Kidney (tissue), 14 donors: ENCODE results near the gene PPP5C. TPM values are rescaled to one million over a fixed set of nuclear protein-coding genes. Genes with fewer than 3 reads are reported as not detected.
A peak's percentile ranks its signal among the peaks of the same experiment; 100 is the strongest.

ENCODE experiments used
- DNase-seq, 5 donors: peaks; one replicate each; pipeline ENCODE4 v3.0.0-alpha.2; 2013 to 2020
- FAIRE-seq: peaks from 2 replicates; lab custom pipeline; 2012; peaks lifted over from hg19 to GRCh38; lab: Jason Lieb, UNC
- H3K27ac ChIP-seq, 2 donors: one replicate each; pipeline ENCODE4 v1.7.0; 2013; ENCODE audit warnings: low read depth in 2 of 2, low read length in 2 of 2, inconsistent platforms in 1 of 2
- H3K27me3 ChIP-seq: one replicate; pipeline ENCODE4 v1.7.1; 2013; ENCODE audit warnings: low read length, inconsistent platforms; ENCODE audit not compliant: control insufficient read depth, insufficient read depth
- H3K36me3 ChIP-seq, 3 donors: one replicate each; pipeline versions ENCODE4 v1.7.0 to v1.7.1; 2013; ENCODE audit warnings: low read length in 3 of 3, control low read depth in 1 of 3, inconsistent platforms in 1 of 3; ENCODE audit not compliant: insufficient read depth in 3 of 3, control insufficient read depth in 2 of 3
- H3K4me1 ChIP-seq, 3 donors: one replicate each; pipeline versions ENCODE4 v1.7.0 to v1.7.1; 2013; ENCODE audit warnings: low read length in 3 of 3, inconsistent platforms in 1 of 3, low read depth in 1 of 3; ENCODE audit not compliant: control insufficient read depth in 2 of 3, insufficient read depth in 2 of 3
- H3K4me3 ChIP-seq, 3 donors: one replicate each; pipeline versions ENCODE4 v1.7.0 to v1.8.1; 2013; ENCODE audit warnings: low read length in 3 of 3, control low read depth in 1 of 3, inconsistent platforms in 1 of 3
- H3K9ac ChIP-seq, 3 donors: one replicate each; pipeline versions ENCODE4 v1.7.0 to v1.7.1; 2013; ENCODE audit warnings: low read length in 3 of 3, control low read depth in 1 of 3, inconsistent platforms in 1 of 3
- H3K9me3 ChIP-seq, 3 donors: one replicate each; pipeline versions ENCODE4 v1.7.0 to v1.7.1; 2013; ENCODE audit warnings: low read length in 3 of 3, control low read depth in 1 of 3, inconsistent platforms in 1 of 3; ENCODE audit not compliant: control insufficient read depth in 2 of 3, insufficient read depth in 1 of 3
- CTCF ChIP-seq: IDR thresholded peaks from 3 replicates; pipeline ENCODE4 v1.5.1; 2012; ENCODE audit warnings: mild to moderate bottlenecking, moderate library complexity, borderline replicate concordance; ENCODE audit not compliant: insufficient read depth; ENCODE audit errors: extremely low read depth
- intact Hi-C: fragments of 100-400 bp; cut with DNase I; formaldehyde crosslinking; loops from one replicate; pipeline ENCODE4 v1.11.1; 2022
- polyA plus RNA-seq: library from polyadenylated mRNA; stranded (reverse); fragments of 350-450 nt; fragmentation: Illumina TruSeq; extraction: RNeasy Lipid Tissue Mini Kit (QIAGEN cat#74804); gene quantifications from one replicate; pipeline ENCODE4 v1.2.3, GENCODE V29; 2014; ENCODE audit warnings: low read depth, low replicate concordance; ENCODE audit not compliant: insufficient read depth
- total RNA-seq: library from RNA; stranded (reverse); fragmentation: NEBNext Ultra II Directional; extraction: Animal tissue kit (Norgen Biotek cat#: 25700); gene quantifications from one replicate; pipeline ENCODE4 v1.2.1, GENCODE V29; 2021
- donor health status: control.
- donor health status: control.
- donor health status: control.
- donor health status: control.
- donor health status: control.
- donor health status: DM: yes; HTN: yes; CAD: no.
- donor health status: Normal renal cell carcinoma (clear cell type).

The PPP5C gene
- total and polyA plus RNA-seq, 2 donors from 2014 or later, result 54.3 to 63.7 TPM

GRCh38 chr19:46368116-46368515, 21.2 kb downstream of the PPP5C start:
- no peak overlapping the region for H3K9ac ChIP-seq
- DNase-seq, result no peak
- no peaks in the 10 kb centered on the region for H3K27me3 ChIP-seq
- FAIRE-seq, result no peak
- no peak overlapping the region for H3K27ac ChIP-seq
- H3K9me3 ChIP-seq, result no peaks in the 10 kb centered on the region
- peaks cover 0 to 10% (median 5%) of the 10 kb centered on the region in 3 donors for H3K4me1 ChIP-seq
- no peak for TF ChIP-seq CTCF
- intact Hi-C loops, result no loop called here
- H3K4me3 ChIP-seq, result no peak overlapping the region
- H3K36me3 ChIP-seq, result peaks cover 0 to 17% (median 9%) of the 10 kb centered on the region in 3 donors

- Histone ChIP-seq H3K27me3 (no peaks in the 10 kb centered on the region), H3K36me3 (peaks cover 0 to 7% (median 4%) of the 10 kb centered on the region in 3 donors), H3K4me1 (peaks cover 0 to 24% (median 5%) of the 10 kb centered on the region in 3 donors), H3K9ac (no peak overlapping the region), H3K27ac (no peak overlapping the region), H3K4me3 (no peak overlapping the region), H3K9me3 (no peaks in the 10 kb centered on the region)
- intact Hi-C loops, result no loop called here
- no peak for TF ChIP-seq CTCF
- no peak for DNase-seq
- peak; percentile 80 for FAIRE-seq
These were observed 22.9 kb downstream of the PPP5C start for GRCh38 chr19:46369817-46370216.

- no peaks in the 10 kb centered on the region for H3K9me3 ChIP-seq
- H3K27me3 ChIP-seq, result no peaks in the 10 kb centered on the region
- DNase-seq, result peak in 1 of 5 donors; percentile 52
- no peak overlapping the region for H3K9ac ChIP-seq
- no peak overlapping the region for H3K27ac ChIP-seq
- intact Hi-C loops, result no loop called here
- no peak overlapping the region for H3K4me3 ChIP-seq
- H3K36me3 ChIP-seq, result peaks cover 0 to 5% (median 1%) of the 10 kb centered on the region in 3 donors
- TF ChIP-seq CTCF, result no peak
- FAIRE-seq, result no peak
- H3K4me1 ChIP-seq, result peaks cover 0 to 24% (median 5%) of the 10 kb centered on the region in 3 donors
These were observed 24.5 kb downstream of the PPP5C start for GRCh38 chr19:46371371-46371901.
